DOHH2 (cell line): Measurements from ENCODE around the gene SCAPER.

Experiments
- CTCF ChIP-seq: fragments of 200-600 bp; sonication (generic); IDR thresholded peaks from one replicate; pipeline ENCODE4 v1.5.1; 2014; ENCODE audit warnings: antibody characterized with exemption, mild to moderate bottlenecking, low read depth, low read length; ENCODE audit not compliant: poor library complexity, severe bottlenecking
- EZH2phosphoT487 ChIP-seq: fragments of 200-600 bp; sonication (generic); IDR thresholded peaks from 2 replicates; pipeline ENCODE4 v1.6.1; 2017; ENCODE audit warnings: borderline replicate concordance, mild to moderate bottlenecking, antibody characterized with exemption, low read length, moderate library complexity, mixed read lengths

DNA sequence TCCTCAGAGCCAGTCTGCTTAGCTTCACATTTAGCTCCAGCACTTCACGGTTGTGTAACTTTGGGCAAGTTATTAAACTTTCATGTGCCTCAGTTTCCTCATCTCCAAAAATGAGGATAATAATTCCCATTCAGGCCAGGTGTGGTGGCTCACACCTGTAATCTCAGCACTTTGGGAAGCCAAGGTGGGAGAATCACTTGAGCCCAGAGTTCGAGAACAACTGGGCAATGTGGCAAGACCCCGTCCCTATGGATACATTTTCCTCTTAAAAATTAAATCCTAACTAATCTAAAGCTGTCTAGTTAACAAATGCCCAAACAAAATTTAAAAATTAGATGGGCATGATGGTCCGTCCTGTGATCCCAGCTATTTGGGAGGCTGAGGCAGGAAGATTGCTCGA lies 33.6 kb upstream of the SCAPER start:
- TF ChIP-seq CTCF: no peak
- TF ChIP-seq EZH2phosphoT487: no peak
